H1 (cell line): ENCODE data around the gene VSIG10. TPM values are rescaled to one million over a fixed set of nuclear protein-coding genes. Genes with fewer than 3 reads are reported as not detected.

ENCODE experiments used
- CTCF ChIA-PET: fragments of 300-600 bp; sonication (Branson Sonifier 250); formaldehyde crosslinking; loops from one replicate; lab custom pipeline; 2021; ENCODE audit not compliant: partially characterized antibody; lab: Charles Lee
- POLR2A ChIA-PET: fragments of 300-600 bp; sonication (Branson Sonifier 250); formaldehyde crosslinking; loops from one replicate; lab custom pipeline; 2021; ENCODE audit warnings: inconsistent platforms; ENCODE audit not compliant: partially characterized antibody; lab: Charles Lee
- DNase-seq, 2 experiments: peaks; one replicate each; pipeline versions ENCODE4 v3.0.0 to v3.0.0-alpha.2; 2010 to 2022; ENCODE audit warnings: low spot score in 2 of 2, low read depth in 1 of 2, mixed read lengths in 1 of 2
- FAIRE-seq: peaks from 2 replicates; lab custom pipeline; 2011; peaks lifted over from hg19 to GRCh38; lab: Jason Lieb, UNC
- H2AFZ ChIP-seq: 2 replicates; pipeline ENCODE4 v1.8.1; 2012; ENCODE audit warnings: low read length, inconsistent platforms
- H2AK5ac ChIP-seq: 2 replicates; pipeline ENCODE4 v1.6.1; 2013; ENCODE audit warnings: low read depth, low read length
- H2BK120ac ChIP-seq: replicated peaks from 2 replicates; pipeline ENCODE3; 2013; ENCODE audit warnings: low read depth, low read length, inconsistent platforms
- H2BK12ac ChIP-seq: 2 replicates; pipeline ENCODE4 v1.6.1; 2013; ENCODE audit warnings: low read depth, low read length
- H2BK15ac ChIP-seq: 2 replicates; pipeline ENCODE4 v1.6.1; 2013; ENCODE audit warnings: low read length
- H2BK20ac ChIP-seq: 2 replicates; pipeline ENCODE4 v1.6.1; 2013; ENCODE audit warnings: low read length
- H2BK5ac ChIP-seq: 2 replicates; pipeline ENCODE4 v1.6.1; 2013; ENCODE audit warnings: low read depth, low read length
- H3K14ac ChIP-seq: 2 replicates; pipeline ENCODE4 v1.6.1; 2013; ENCODE audit warnings: inconsistent platforms; ENCODE audit not compliant: insufficient read length
- H3K18ac ChIP-seq: 2 replicates; pipeline ENCODE4 v1.6.1; 2013; ENCODE audit warnings: low read length; ENCODE audit errors: extremely low read depth
- H3K23ac ChIP-seq: 2 replicates; pipeline ENCODE4 v1.6.1; 2013; ENCODE audit warnings: inconsistent platforms; ENCODE audit not compliant: insufficient read length
- H3K23me2 ChIP-seq: 2 replicates; pipeline ENCODE4 v1.6.1; 2013; ENCODE audit warnings: low read depth, low read length
- H3K27ac ChIP-seq: 2 replicates; pipeline ENCODE4 v1.6.1; 2011; ENCODE audit warnings: low read depth, low read length, inconsistent platforms
- H3K27me3 ChIP-seq, 4 experiments: replicated peaks in 1 of 4; 1 replicate in 1 of 4; 2 replicates in 3 of 4; pipeline versions ENCODE4 v1.6.1 to v1.8.1; 2011 to 2013; ENCODE audit warnings: low read length in 3 of 4, mild to moderate bottlenecking in 3 of 4, inconsistent platforms in 2 of 4, mixed read lengths in 2 of 4, moderate library complexity in 1 of 4; ENCODE audit not compliant: control insufficient read depth in 3 of 4, insufficient read depth in 3 of 4; ENCODE audit errors: extremely low read depth in 1 of 4
- H3K36me3 ChIP-seq, 4 experiments: 2 replicates each; pipeline versions ENCODE4 v1.6.1 to v1.8.1; 2011 to 2013; ENCODE audit warnings: mild to moderate bottlenecking in 4 of 4, low read length in 3 of 4, moderate library complexity in 2 of 4, control low read depth in 1 of 4, inconsistent platforms in 1 of 4; ENCODE audit not compliant: insufficient read depth in 4 of 4, control insufficient read depth in 2 of 4
- H3K4ac ChIP-seq: replicated peaks from 2 replicates; pipeline ENCODE3; 2013; ENCODE audit warnings: low read length, low read depth, mixed read lengths, inconsistent platforms; ENCODE audit not compliant: insufficient read length
- H3K4me1 ChIP-seq, 4 experiments: replicated peaks in 1 of 4; 1 replicate in 1 of 4; 2 replicates in 3 of 4; pipeline versions ENCODE4 v1.6.1 to v1.8.1; 2011 to 2013; ENCODE audit warnings: low read length in 3 of 4, inconsistent platforms in 2 of 4, mixed read lengths in 1 of 4; ENCODE audit not compliant: insufficient read depth in 4 of 4, control insufficient read depth in 3 of 4
- H3K4me2 ChIP-seq, 2 experiments: 2 replicates each; pipeline versions ENCODE4 v1.6.1 to v1.8.1; 2011 to 2013; ENCODE audit warnings: low read depth in 2 of 2, low read length in 2 of 2, control low read depth in 1 of 2, inconsistent platforms in 1 of 2, mild to moderate bottlenecking in 1 of 2; ENCODE audit not compliant: insufficient read depth in 1 of 2
- H3K4me3 ChIP-seq, 4 experiments: fragments of 200-600, 300-600 bp in 1 of 4; sonication (generic), shearing (Covaris generic), sonication (Bioruptor Twin) in 1 of 4; 2 replicates each; pipeline versions ENCODE4 v1.5.1 to v1.8.1; 2011 to 2016; ENCODE audit warnings: low read length in 4 of 4, low read depth in 3 of 4, control low read depth in 2 of 4, inconsistent platforms in 2 of 4, mild to moderate bottlenecking in 2 of 4, mixed read lengths in 1 of 4, moderate library complexity in 1 of 4; ENCODE audit not compliant: insufficient read depth in 2 of 4; ENCODE audit errors: extremely low read depth in 1 of 4
- H3K56ac ChIP-seq: replicated peaks from 2 replicates; pipeline ENCODE3; 2013; ENCODE audit warnings: low read depth, mild to moderate bottlenecking, mixed read lengths, low read length, inconsistent platforms; ENCODE audit not compliant: insufficient read length
- H3K79me1 ChIP-seq: 2 replicates; pipeline ENCODE4 v1.6.1; 2013; ENCODE audit warnings: low read depth, low read length, control low read depth
- H3K79me2 ChIP-seq, 2 experiments: 2 replicates each; pipeline versions ENCODE4 v1.6.1 to v1.8.1; 2012 to 2013; ENCODE audit warnings: low read length in 2 of 2, mild to moderate bottlenecking in 2 of 2, inconsistent platforms in 1 of 2; ENCODE audit not compliant: insufficient read depth in 2 of 2, control insufficient read depth in 1 of 2
- H3K9ac ChIP-seq, 4 experiments: replicated peaks in 1 of 4; 1 replicate in 1 of 4; 2 replicates in 3 of 4; pipeline versions ENCODE4 v1.6.1 to v1.8.1; 2011 to 2013; ENCODE audit warnings: low read depth in 3 of 4, low read length in 3 of 4, control low read depth in 2 of 4, mild to moderate bottlenecking in 2 of 4, moderate library complexity in 2 of 4, inconsistent platforms in 1 of 4; ENCODE audit errors: extremely low read depth in 1 of 4
- H3K9me3 ChIP-seq, 2 experiments: 2 replicates each; pipeline versions ENCODE4 v1.6.1 to v1.8.1; 2012 to 2013; ENCODE audit warnings: mild to moderate bottlenecking in 2 of 2, moderate library complexity in 2 of 2, control low read depth in 1 of 2, inconsistent platforms in 1 of 2, low read depth in 1 of 2, low read length in 1 of 2, mixed read lengths in 1 of 2; ENCODE audit not compliant: insufficient read depth in 2 of 2
- H4K20me1 ChIP-seq, 2 experiments: replicated peaks in 1 of 2; 2 replicates each; pipeline versions ENCODE3 to v1.8.1; 2011 to 2013; ENCODE audit warnings: inconsistent platforms in 2 of 2, low read length in 2 of 2, mild to moderate bottlenecking in 1 of 2; ENCODE audit not compliant: insufficient read depth in 2 of 2, control insufficient read depth in 1 of 2
- H4K5ac ChIP-seq: 2 replicates; pipeline ENCODE4 v1.6.1; 2013; ENCODE audit warnings: low read length, low read depth, mixed read lengths, inconsistent platforms; ENCODE audit not compliant: insufficient read length
- H4K8ac ChIP-seq: 2 replicates; pipeline ENCODE4 v1.8.0; 2013; ENCODE audit warnings: mild to moderate bottlenecking, moderate library complexity, low read length, inconsistent platforms; ENCODE audit not compliant: insufficient read depth; ENCODE audit errors: extremely low read depth
- H4K91ac ChIP-seq: replicated peaks from 2 replicates; pipeline ENCODE3; 2013; ENCODE audit warnings: low read length, mixed read lengths, inconsistent platforms; ENCODE audit not compliant: insufficient read length
- MAX ChIP-seq: IDR thresholded peaks from 2 replicates; pipeline ENCODE4 v1.6.1; 2012; ENCODE audit warnings: inconsistent platforms
- POLR2AphosphoS5 ChIP-seq: IDR thresholded peaks from 2 replicates; pipeline ENCODE4 v1.6.1; 2011; ENCODE audit warnings: low read depth, low read length
- RBBP5 ChIP-seq: IDR thresholded peaks from 2 replicates; pipeline ENCODE4 v1.7.1; 2012; ENCODE audit warnings: low read depth, mild to moderate bottlenecking, inconsistent platforms, low read length, moderate library complexity, borderline replicate concordance
- TBP ChIP-seq: IDR thresholded peaks from 2 replicates; pipeline ENCODE4 v1.6.1; 2011; ENCODE audit warnings: low read depth, low read length, improper control_type of control experiment
- WGBS, 2 experiments: shearing (Covaris generic) in 1 of 2; methylation state at CpG; one replicate each; pipeline versions ENCODE4 v1.1.6 to v1.1.7; 2013 to 2015; ENCODE audit warnings: low lambda C conversion rate in 2 of 2, mixed read lengths in 2 of 2, inconsistent platforms in 1 of 2, low coverage in 1 of 2, missing lambda C conversion rate in 1 of 2; ENCODE audit not compliant: insufficient replicate concordance in 2 of 2, insufficient coverage in 1 of 2, insufficient read length in 1 of 2; ENCODE audit errors: extremely low coverage in 1 of 2, missing lambda C conversion rate in 1 of 2; 5-methylcytosine and 5-hydroxymethylcytosine counted together
- polyA plus RNA-seq, 7 experiments: library from polyadenylated mRNA; depleted of rRNA in 3 of 7; stranded (reverse) in 5 of 7; unstranded in 2 of 7; fragments of >200 nt in 5 of 7; fragments of 200-250 nt in 2 of 7; gene quantifications; 1 replicate in 5 of 7; 2 replicates in 1 of 7; 4 replicates in 1 of 7; pipeline versions ENCODE4 v1.2.1 to v1.2.3, GENCODE V29; 2011 to 2013; ENCODE audit warnings: missing spikeins in 2 of 7, mixed read lengths in 2 of 7
- total RNA-seq: library from RNA; stranded (reverse); fragmentation: NEBNext Ultra II Directional; extraction: Animal tissue kit (Norgen Biotek cat#: 25700); gene quantifications from 2 replicates; pipeline ENCODE4 v1.2.1, GENCODE V29; 2021

Gene VSIG10
- total and polyA plus RNA-seq, 2 of the 8 experiments (the other 6 are each of a cell fraction or from before 2014, with no cell fraction given): 34.4 to 93.6 TPM

GRCh38 chr12:118103201-118103600 lies 610 bp downstream of the VSIG10 start:
- Histone ChIP-seq H2BK20ac (no peak overlapping the region), H3K4me3 (peak overlapping the region; percentile 81 to 91 (median 87)), H3K4me1 (peaks cover 0 to 9% (median 5%) of the 10 kb centered on the region in 4 experiments; a peak in 4 of 7 replicates), H4K8ac (peak overlapping the region; percentile 86; the same call in 1 of the 2 replicates), H3K9ac (peak overlapping the region; percentile 68 to 92 (median 80)), H2AK5ac (no peak overlapping the region), H3K27ac (peak overlapping the region; percentile 91; the same call in 1 of the 2 replicates), H2AFZ (no peak overlapping the region), H2BK12ac (no peak overlapping the region), H3K79me2 (peaks cover 8 to 42% of the 10 kb centered on the region in 2 experiments), H3K4me2 (peak overlapping the region; percentile 78 to 92), H3K9me3 (no peaks in the 10 kb centered on the region), H3K27me3 (no peaks in the 10 kb centered on the region), H3K23me2 (peaks cover 5% of the 10 kb centered on the region; the same call in 1 of the 2 replicates), H2BK120ac (no peak overlapping the region), H4K91ac (peak overlapping the region; percentile 52), H3K36me3 (peaks cover 3 to 8% (median 4%) of the 10 kb centered on the region in 4 experiments; a peak in 5 of 8 replicates), H3K14ac (no peak overlapping the region), H3K79me1 (peaks cover 7% of the 10 kb centered on the region), H3K56ac (peak overlapping the region; percentile 84), H3K4ac (peak overlapping the region; percentile 50), H3K18ac (peak overlapping the region; percentile 95), H2BK5ac (peak overlapping the region; percentile 97; the same call in 1 of the 2 replicates), H2BK15ac (no peak overlapping the region), H4K20me1 (no peaks in the 10 kb centered on the region), H3K23ac (no peak overlapping the region), H4K5ac (peak overlapping the region; percentile 92)
- CTCF ChIA-PET: interaction anchor here (1.2 to 2.2 kb wide), 4 partner anchors 10 to 18 kb away, joined by 3 to 11 read pairs (median 8); no protein-coding TSS in a partner anchor
- POLR2A ChIA-PET: interaction anchor here (0.6 to 7.3 kb wide), 9 partner anchors 11 to 269 kb away, joined by 3 to 103 read pairs (median 4); partner anchors contain the start of genes PEBP1 and WSB2
- WGBS, 2 experiments: 3% methylated on average over 32 of the region's 32 CpGs; no CpG with 5 or more reads in 1 of the 2 experiments
- FAIRE-seq: no peak
- DNase-seq: peak in 1 of 2 experiments; percentile 73
- TF ChIP-seq MAX (peak; percentile 24; the same call in 1 of the 2 replicates), TBP (0 out of 2 replicates have a peak, but pooled peaks have one; percentile 30), POLR2AphosphoS5 (peak; percentile 15; the same call in 1 of the 2 replicates), RBBP5 (no peak; the same call in 1 of the 2 replicates)
